T1000 (cell line): ENCODE measurements around the gene FKBP9.
"Not testable (repeated sequence)": the region's sequence is repeated elsewhere in the genome, so short reads cannot be mapped to it uniquely, and the experiment has no call there.

ENCODE experiments used
- DNase-seq: peaks from one replicate; lab custom pipeline; 2025; ENCODE audit warnings: mixed read lengths; lab: John Stamatoyannopoulos, UW

Gene FKBP9

DNA sequence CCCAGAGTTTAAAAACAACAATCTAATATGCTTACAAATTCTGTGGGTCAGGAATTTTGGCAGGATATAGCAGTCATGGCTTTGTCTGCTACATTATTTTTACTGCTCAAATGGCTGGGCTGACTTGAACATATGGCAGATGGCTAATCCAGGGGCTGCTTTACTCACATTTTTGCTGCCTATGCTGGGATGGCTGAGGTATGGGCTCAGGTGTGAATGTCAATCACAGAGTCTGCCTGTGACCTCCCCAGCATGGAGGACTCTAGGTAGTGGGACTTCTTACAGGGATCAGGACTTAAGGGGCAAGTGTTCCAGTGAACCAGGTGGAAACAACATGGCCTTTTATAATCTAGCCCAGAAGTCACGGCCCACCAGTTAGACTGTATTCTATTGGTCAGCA is 4.4 kb upstream of the FKBP9 start:
- no peak for DNase-seq

- no peak for DNase-seq
Measured at GRCh38 chr7:32958046-32959025, 1.1 kb downstream of the FKBP9 start.

- not testable (repeated sequence) for DNase-seq
Measured at GRCh38 chr7:32963880-32964301, 6.7 kb downstream of the FKBP9 start.

GRCh38 chr7:32964461-32965159 is 7.4 kb downstream of the FKBP9 start:
- DNase-seq, result not testable (repeated sequence)

DNA sequence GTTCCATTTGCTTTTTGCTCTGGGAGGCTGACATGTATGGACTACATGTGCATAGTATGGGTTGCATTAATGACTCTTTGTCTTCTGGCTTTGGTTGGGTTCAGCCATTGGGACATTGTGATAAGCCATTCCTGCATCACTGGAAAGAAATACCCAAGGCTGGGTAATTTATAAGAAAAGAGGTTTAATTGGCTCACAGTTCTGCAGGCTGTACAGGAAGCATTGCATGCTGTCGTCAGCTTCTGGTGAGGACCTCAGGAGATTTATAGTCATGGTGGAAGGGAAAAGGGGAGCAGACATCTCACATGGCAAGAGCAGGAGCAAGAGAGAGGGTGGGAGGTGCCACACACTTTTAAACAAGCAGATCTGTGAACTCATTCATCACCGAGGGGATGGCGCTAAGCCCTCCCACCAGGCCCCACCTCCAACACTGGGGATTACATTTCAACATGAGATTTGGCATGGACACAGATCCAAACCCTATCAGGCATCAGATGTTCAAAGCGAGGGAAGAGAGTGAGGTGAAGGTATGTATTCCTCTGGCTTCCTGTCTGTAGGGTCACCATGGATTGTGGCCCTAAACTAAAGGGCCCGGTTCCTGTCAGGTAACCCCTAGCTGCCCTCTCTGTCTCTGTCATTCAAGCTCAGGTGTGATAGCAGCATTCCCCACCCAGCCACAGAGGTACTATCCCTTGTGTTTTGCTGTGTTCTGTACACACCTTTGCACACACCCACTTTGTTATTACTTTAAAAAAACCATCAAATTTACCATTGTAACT is 9.4 kb downstream of the FKBP9 start:
- not testable (repeated sequence) for DNase-seq

- DNase-seq, result not testable (repeated sequence)
Measured at GRCh38 chr7:32967268-32967582, 10.0 kb downstream of the FKBP9 start.

GRCh38 chr7:32971967-32972366 is 14.7 kb downstream of the FKBP9 start:
- DNase-seq, result not testable (repeated sequence)

DNA sequence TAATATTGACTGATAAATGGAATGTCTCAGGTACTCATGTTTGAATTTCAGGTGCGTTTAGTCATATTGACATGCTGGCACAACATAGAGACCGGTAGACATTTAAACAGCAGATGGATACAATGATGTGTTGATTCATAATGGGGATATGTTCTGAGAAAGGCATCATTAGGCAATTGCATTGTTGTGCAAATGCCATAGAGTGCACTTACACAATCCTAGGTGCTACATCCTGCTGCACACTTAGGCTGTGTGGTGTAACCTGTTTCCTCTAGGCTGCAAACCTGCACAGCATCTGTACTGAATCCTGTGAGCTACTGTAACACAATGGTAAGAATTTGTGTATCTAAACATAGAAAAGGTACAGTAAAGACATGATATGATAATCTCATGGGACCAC is 19.9 kb downstream of the FKBP9 start:
- not testable (repeated sequence) for DNase-seq

DNA sequence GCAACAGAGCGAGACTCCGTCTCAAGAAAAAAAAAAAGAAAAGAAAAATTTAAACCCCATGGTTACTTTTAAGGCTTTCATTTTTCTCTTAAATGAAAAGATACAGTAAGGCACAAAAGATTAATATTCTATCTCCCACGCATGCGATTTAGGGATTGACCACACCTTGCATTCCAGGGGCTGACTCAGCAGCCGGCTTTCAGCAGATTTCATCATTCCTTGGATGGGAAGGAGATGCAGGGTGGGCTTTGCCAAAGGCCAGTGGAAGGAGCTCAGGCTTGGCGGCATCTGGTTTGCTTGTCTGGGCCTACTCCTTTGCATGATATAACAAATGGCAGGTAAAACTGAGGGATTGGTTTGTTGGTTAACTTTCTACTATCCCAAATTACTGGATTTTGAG is 22.0 kb downstream of the FKBP9 start:
- not testable (repeated sequence) for DNase-seq

DNA sequence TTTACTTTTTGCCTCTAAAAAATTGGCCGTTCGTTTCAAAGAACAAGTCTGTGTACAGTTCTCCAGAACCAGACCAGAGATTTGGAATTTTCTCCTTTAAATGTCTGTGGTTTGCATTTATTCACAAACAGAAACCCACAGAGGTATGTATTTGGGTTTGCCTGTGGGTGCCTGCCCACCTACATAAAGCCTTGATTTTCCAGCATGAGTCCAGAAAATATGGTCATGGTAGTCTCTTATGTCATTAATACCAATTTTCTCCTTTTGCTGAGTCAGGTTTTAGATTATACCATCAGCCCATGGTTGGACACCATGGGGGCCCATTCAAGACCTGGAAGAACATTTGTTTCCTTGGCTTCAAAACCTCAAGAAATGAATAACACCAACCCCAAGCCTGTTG is 22.7 kb downstream of the FKBP9 start:
- DNase-seq, result not testable (repeated sequence)

- DNase-seq, result not testable (repeated sequence)
Measured at GRCh38 chr7:32988148-32988547, 30.9 kb downstream of the FKBP9 start.

DNA sequence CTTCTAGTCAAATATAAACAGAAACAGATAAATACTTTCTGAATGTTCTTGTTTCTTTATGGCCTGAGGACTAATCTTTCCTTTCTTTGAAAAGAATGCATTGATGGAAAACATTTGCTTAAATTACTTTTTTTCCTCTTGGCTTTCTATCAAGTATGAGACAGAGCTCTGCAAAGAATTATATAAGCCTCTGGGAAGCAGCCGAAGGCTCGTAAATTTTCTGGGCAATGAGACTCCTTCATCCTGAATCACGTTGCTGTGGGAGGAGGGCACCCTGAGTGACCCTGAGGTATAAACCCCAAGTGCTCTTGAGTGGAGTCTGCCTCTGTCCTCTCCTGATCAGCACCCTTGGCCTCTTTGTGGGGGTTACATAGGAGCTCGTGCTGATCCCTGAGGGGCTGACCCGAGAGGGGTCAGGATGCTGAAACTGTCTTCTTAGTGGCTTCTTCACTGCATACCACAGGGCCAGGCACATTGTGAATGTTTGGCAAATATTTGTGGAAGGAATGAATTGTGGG is 33.9 kb downstream of the FKBP9 start:
- DNase-seq, result peak; percentile 19

DNA sequence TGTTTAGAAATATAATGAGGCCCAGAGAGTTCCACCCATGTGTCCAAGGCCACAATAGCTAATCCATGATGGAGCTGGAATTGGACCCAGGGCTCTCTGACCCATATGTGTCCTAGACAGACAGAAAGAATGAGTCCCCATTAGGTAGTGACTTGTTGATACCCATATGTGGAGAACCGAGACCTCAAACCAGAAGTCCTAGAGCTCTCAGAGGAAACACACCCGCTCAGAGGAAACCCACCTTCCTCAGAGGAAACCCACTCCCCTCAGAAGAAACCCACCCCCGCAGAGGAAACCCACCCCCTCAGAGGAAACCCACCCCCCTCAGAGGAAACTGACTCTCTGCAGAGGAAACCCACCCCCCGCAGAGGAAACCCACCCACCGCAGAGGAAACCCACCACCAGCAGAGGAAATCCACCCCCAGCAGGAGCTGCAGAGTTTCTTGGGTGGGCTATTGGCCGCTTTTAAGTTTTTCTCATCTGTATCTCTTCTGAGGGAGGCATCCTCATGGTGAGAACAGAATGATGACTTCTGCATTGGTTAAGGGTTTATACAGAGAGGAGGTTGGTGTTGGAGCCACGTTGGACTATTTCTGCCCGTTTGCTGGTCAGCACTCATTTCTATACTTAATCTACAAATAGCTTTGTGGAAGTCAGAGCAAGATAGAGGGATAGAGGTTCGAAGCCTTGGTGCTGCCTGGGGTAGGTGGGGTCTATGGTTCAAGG is 34.9 kb downstream of the FKBP9 start:
- not testable (repeated sequence) for DNase-seq

DNA sequence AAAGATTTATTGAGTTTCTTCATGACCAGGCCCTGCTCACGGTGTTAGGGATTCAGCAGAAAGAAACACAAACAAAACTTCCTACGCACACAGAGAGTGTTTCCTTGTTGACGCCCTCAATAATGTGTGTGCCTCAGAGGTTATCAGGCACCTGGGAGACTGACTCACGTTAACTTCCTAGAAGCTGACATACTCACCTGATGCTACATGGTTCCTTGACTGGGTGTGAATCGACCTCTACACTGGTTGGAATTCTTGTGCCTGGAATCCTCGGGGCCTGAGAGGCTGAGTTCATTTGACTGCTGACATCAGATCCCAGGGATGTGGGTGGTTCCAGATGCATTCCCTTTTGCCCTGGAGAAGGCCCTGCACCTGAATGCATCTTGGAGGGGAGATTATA is 35.5 kb downstream of the FKBP9 start:
- not testable (repeated sequence) for DNase-seq

GRCh38 chr7:32997956-32998355 is 40.7 kb downstream of the FKBP9 start:
- DNase-seq, result not testable (repeated sequence)

DNA sequence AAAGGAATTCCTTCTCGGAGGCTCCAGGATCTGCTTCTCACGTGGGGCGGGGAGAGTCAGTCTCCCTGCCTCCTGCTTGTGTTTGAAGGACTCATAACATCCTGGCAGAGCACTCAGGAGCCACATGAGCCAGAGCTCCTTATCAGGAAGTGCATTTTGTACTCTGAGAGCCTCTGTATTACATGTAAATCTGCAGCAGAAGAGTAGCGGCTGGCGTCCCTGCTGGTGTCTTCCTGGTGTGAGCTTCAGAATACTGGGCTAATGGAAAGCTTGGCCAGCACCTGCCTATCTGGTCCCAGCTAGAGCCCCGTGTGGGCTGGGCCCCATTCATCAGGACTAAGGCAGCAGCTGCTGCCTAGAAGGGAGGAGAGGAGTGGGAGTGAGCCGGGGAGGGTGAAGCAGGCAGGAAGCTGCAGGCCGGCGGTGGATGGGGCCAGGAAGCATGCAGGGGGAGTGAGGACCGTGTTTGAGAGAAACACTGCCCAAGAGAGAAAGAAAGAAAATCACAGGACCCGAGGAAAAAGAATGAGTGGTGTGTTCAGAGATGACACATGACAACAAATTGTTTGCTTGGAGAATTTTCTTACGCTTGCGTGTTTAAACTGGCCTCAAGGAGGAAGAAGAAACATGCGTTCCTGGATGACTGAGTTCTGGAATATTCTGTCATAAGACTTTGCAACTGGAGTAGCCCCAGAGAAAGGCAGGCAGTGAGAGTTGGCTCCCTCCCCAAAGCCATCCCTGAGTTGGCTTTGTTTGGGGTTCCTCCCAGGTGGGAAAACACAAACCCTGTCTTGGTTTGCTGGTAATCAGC is 41.3 kb downstream of the FKBP9 start:
- not testable (repeated sequence) for DNase-seq

- not testable (repeated sequence) for DNase-seq
Measured at GRCh38 chr7:32999380-32999779, 42.1 kb downstream of the FKBP9 start.

DNA sequence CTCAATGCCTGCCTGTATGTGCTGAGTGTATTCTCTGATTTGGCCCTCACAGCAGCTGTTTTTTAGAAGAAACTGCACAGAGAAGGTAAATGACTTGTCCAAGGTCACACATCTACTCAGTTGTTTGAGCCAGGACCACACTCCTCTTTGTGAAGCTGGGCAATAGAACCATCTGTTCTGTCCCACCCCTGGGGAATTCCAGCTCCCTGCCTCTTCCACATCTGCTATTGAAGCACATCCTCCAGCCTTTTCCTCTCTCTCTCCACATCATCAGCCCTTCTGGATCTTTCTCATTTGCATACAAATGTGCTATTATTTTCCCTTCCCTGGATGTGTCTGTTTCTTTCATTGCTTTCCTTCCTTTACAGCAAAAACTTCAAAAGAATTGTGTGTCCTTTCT is 45.9 kb downstream of the FKBP9 start:
- not testable (repeated sequence) for DNase-seq

GRCh38 chr7:33004104-33004616 is 46.9 kb downstream of the FKBP9 start:
- DNase-seq, result not testable (repeated sequence)

DNA sequence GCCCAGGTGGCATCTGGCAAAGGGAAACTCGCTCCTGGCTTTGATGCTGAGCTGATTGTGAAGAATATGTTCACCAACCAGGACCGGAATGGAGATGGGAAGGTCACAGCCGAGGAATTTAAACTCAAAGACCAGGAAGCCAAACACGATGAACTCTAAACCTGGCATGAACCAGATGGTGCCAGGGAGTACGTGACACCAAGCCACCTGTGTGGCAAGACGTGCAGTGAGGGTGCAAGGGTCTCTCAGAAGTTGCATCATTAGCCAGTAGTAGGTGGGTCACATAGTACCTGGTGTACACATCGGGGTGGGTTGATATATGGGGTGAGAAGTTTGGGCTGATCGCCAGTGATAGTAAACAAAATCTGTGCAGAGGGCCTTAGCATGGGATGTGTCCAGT is 48.0 kb downstream of the FKBP9 start:
- DNase-seq, result not testable (repeated sequence)
